ENCODE results near the gene MMP1. TPM values are rescaled to one million over a fixed set of nuclear protein-coding genes. Genes with fewer than 3 reads are reported as not detected.

MMP1 gene
- total RNA-seq, 4 donors from 2014 or later = not detected

GRCh38 chr11:102802341-102802740 lies 4.4 kb upstream of the MMP1 start:
- 17 to 18% methylated on average over 2 of the region's 2 CpGs for WGBS, 2 donors
- TF ChIP-seq CTCF (IDR thresholded peaks at IDR 0.05) (no peak), POLR2A (IDR thresholded peaks at IDR 0.05) (no peak)
- peak in 1 of 2 donors; percentile 37 for DNase-seq (ENCODE audit: low spot score in 2 of 2)
- no peak overlapping the region for H3K4me3 ChIP-seq (ENCODE audit: low read depth, poor library complexity, severe bottlenecking)
- intact Hi-C loops (cut with DNase I; ENCODE audit: low total_unique reads) = no loop called here

- 61 to 78% methylated on average over 4 of the region's 4 CpGs for WGBS, 2 donors
- H3K4me3 ChIP-seq (ENCODE audit: low read depth, poor library complexity, severe bottlenecking) = no peak overlapping the region
- TF ChIP-seq CTCF (IDR thresholded peaks at IDR 0.05) (no peak), POLR2A (IDR thresholded peaks at IDR 0.05) (no peak)
- peak in 1 of 2 donors; percentile 35 for DNase-seq (ENCODE audit: low spot score in 2 of 2)
- intact Hi-C loops (cut with DNase I; ENCODE audit: low total_unique reads) = no loop called here
These were observed 2.8 kb upstream of the MMP1 start for GRCh38 chr11:102800767-102801166.

- DNase-seq (ENCODE audit: low spot score in 2 of 2) = no peak
- 69 to 75% methylated on average over 6 of the region's 6 CpGs for WGBS, 2 donors
- no peak overlapping the region for H3K4me3 ChIP-seq (ENCODE audit: low read depth, poor library complexity, severe bottlenecking)
- intact Hi-C loops (cut with DNase I; ENCODE audit: low total_unique reads) = no loop called here
- TF ChIP-seq POLR2A (IDR thresholded peaks at IDR 0.05) = no peak
These were observed 1.9 kb upstream of the MMP1 start for GRCh38 chr11:102799681-102800340.

- no peak overlapping the region for H3K4me3 ChIP-seq (ENCODE audit: low read depth, poor library complexity, severe bottlenecking)
- intact Hi-C loops (cut with DNase I; ENCODE audit: low total_unique reads) = no loop called here
- DNase-seq (ENCODE audit: low spot score in 2 of 2) = no peak
- TF ChIP-seq CTCF (IDR thresholded peaks at IDR 0.05) (no peak), POLR2A (IDR thresholded peaks at IDR 0.05) (no peak)
These were observed 3.6 kb downstream of the MMP1 start for GRCh38 chr11:102794382-102794781.

GRCh38 chr11:102793677-102794290 lies 4.2 kb downstream of the MMP1 start:
- 78 to 87% methylated on average over 6 of the region's 6 CpGs for WGBS, 2 donors
- no peak for TF ChIP-seq CTCF (IDR thresholded peaks at IDR 0.05)
- intact Hi-C loops (cut with DNase I; ENCODE audit: low total_unique reads) = no loop called here
- DNase-seq (ENCODE audit: low spot score in 2 of 2) = no peak
- H3K4me3 ChIP-seq (ENCODE audit: low read depth, poor library complexity, severe bottlenecking) = no peak overlapping the region

GRCh38 chr11:102792604-102793003 lies 5.4 kb downstream of the MMP1 start:
- intact Hi-C loops (cut with DNase I; ENCODE audit: low total_unique reads) = no loop called here
- TF ChIP-seq CTCF (IDR thresholded peaks at IDR 0.05) = no peak
- TF ChIP-seq POLR2A (IDR thresholded peaks at IDR 0.05) = no peak
- DNase-seq (ENCODE audit: low spot score in 2 of 2) = no peak
- WGBS, 2 donors = 73 to 77% methylated on average over 5 of the region's 5 CpGs
- no peak overlapping the region for H3K4me3 ChIP-seq (ENCODE audit: low read depth, poor library complexity, severe bottlenecking)
